HUES6 (cell line): ENCODE measurements around the gene LARGE1.
"Not testable (repeated sequence)": the region's sequence is repeated elsewhere in the genome, so short reads cannot be mapped to it uniquely, and the experiment has no call there.

ENCODE experiments used
- H3K27ac ChIP-seq: 2 replicates; pipeline ENCODE4 v1.7.0; 2013; ENCODE audit warnings: low read depth, mild to moderate bottlenecking, low read length, inconsistent platforms
- H3K27me3 ChIP-seq: 2 replicates; pipeline ENCODE4 v1.6.1; 2013; ENCODE audit warnings: low read length; ENCODE audit not compliant: control insufficient read depth, insufficient read depth
- H3K36me3 ChIP-seq: 2 replicates; pipeline ENCODE4 v1.6.1; 2013; ENCODE audit warnings: low read length; ENCODE audit not compliant: control insufficient read depth, insufficient read depth
- H3K4me1 ChIP-seq: 2 replicates; pipeline ENCODE4 v1.6.1; 2013; ENCODE audit warnings: low read length; ENCODE audit not compliant: control insufficient read depth, insufficient read depth
- H3K4me3 ChIP-seq: 2 replicates; pipeline ENCODE4 v1.5.1; 2013; ENCODE audit warnings: low read depth, low read length
- H3K9ac ChIP-seq: one replicate; pipeline ENCODE4 v1.6.1; 2013; ENCODE audit warnings: mild to moderate bottlenecking, low read length
- H3K9me3 ChIP-seq: 2 replicates; pipeline ENCODE4 v1.6.1; 2013; ENCODE audit warnings: low read depth, low read length; ENCODE audit not compliant: control insufficient read depth, insufficient read depth

The LARGE1 gene

DNA sequence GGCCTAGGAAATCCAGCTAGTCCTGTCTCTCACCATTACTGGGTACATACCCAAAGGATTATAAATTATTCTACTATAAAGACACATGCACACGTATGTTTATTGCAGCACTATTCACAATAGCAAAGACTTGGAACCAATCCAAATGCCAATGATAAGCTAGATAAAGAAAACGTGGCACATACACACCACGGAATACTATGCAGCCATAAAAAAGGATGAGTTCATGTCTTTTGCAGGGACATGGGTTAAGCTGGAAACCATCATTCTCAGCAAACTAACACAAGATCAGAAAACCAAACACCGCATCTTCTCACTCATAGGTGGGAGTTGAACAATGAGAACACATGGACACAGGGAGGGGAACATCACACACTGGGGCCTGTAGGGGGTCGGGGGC is 61.6 kb downstream of the LARGE1 start:
- H3K4me3 ChIP-seq, H3K9me3 ChIP-seq, H3K27ac ChIP-seq, H3K27me3 ChIP-seq, H3K9ac ChIP-seq, H3K36me3 ChIP-seq: not testable (repeated sequence)
- peaks cover 20% of the 10 kb centered on the region for H3K4me1 ChIP-seq

DNA sequence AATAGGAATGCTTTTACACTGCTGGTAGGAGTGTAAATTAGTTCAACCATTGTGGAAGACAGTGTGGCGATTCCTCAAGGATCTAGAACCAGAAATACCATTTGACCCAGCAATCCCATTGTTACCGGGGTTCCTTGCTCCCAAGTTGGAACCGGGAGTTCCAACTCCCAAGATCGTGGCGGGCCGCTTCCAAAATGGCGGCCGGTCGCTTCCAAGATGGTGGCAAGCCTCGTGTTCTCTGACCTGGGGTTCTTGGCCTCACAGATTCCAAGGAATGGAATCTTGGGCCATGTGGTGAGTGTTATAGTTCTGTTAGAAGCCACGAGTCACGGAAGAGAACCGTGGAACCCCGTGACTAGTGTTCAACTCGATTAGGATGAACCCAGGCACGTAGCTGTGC is 62.5 kb downstream of the LARGE1 start:
- H3K27me3 ChIP-seq, H3K27ac ChIP-seq, H3K9me3 ChIP-seq, H3K4me3 ChIP-seq, H3K36me3 ChIP-seq, H3K9ac ChIP-seq: not testable (repeated sequence)
- peaks cover 25% of the 10 kb centered on the region for H3K4me1 ChIP-seq

DNA sequence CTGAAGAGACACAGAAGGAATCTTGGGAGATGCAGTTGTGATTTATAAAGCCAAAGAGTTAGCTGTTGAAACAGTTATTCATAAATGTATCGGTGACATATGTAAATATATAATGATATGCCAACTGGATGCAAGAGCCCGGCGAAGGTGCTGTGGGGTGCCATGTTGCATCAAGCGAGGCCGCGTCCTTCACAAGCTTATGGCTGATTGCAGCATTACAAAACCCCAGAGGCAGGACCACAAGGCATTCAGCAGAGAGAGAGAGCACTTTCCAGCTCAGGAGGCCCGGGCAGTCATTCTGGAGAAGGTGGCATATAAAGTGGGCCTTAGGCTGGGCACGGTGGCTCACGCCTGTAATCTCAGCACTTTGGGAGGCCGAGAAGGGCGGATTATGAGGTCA is 65.6 kb downstream of the LARGE1 start:
- no peaks in the 10 kb centered on the region for H3K36me3 ChIP-seq
- H3K27me3 ChIP-seq: no peaks in the 10 kb centered on the region
- H3K9ac ChIP-seq: no peak overlapping the region
- H3K4me1 ChIP-seq: peaks cover 39% of the 10 kb centered on the region
- no peaks in the 10 kb centered on the region for H3K9me3 ChIP-seq
- H3K4me3 ChIP-seq: no peak overlapping the region
- H3K27ac ChIP-seq: no peak overlapping the region

DNA sequence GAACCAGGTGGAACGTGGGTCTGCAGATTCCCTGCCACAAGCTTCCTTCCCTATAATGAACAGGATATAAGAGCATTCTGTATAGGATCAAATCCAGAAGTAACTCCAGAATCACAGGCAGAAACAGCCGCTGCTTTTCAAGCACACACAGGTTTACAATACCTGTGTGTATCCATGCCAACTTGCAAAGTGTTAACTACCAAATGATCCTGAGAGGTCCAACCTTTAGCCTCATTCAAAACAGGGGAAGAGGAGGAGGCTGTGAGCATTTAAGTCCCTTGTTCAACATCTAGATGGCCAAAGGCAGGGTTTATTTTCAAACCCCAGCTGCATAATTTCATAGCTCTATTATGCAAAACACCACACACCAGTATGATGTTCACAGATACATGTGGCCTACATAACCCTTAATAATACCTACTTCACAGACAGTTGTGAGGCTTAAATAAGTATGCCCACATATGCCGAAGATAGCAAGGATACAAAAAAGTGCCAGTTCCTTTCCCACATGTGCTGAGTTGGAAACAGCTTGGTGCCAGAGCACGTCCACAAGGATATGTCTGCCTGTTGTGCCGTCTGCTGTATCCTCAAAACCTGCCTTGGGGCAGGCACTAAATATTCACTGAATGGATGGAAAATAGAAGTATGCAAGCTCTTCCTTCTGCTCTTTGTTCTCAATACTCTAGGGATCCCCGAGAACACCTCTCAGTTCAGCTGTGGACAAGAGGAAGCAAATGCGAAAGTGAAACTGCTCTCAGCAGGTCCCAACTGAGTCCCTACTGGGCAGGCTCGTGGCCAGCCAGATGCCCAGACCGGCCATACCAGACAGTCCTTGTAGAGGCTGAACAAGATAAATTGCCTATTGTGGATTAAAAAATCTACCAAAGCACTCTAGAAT is 66.8 kb downstream of the LARGE1 start:
- Histone ChIP-seq H3K27ac (0 out of 2 replicates have a peak overlapping the region, but pooled peaks have one; percentile 13), H3K36me3 (no peaks in the 10 kb centered on the region), H3K4me3 (peak overlapping the region; percentile 6; the same call in 1 of the 2 replicates), H3K4me1 (peaks cover 45% of the 10 kb centered on the region), H3K9me3 (no peaks in the 10 kb centered on the region), H3K9ac (no peak overlapping the region), H3K27me3 (no peaks in the 10 kb centered on the region)

DNA sequence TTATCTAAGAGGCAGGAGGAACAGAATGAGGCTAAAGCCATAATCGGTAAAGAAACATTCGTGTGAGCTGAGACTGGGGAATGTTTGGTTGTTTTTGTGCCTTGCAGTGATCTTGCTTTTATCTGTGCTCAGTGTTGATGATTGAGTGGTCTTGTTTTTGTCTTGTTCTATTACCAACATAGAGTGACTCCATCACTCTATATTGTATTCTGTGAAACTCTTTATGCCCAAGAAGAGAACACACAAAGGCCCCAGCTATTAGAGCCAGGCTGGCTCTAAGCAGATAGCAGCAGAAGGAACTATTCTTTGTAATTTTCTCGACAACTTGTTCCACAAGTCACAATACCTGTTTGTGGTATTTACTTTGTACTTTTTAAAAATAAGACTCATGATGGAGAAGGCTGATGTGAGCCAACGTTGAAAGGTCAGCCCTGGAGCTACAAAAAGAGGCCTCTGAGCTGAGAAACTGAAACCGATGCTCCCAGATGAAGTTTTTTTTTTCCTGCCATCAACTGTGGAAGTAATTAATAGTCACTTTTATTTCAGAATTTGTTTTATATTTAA is 68.4 kb downstream of the LARGE1 start:
- Histone ChIP-seq H3K4me1 (peaks cover 54% of the 10 kb centered on the region), H3K4me3 (no peak overlapping the region), H3K27me3 (no peaks in the 10 kb centered on the region), H3K27ac (no peak overlapping the region; the same call in 1 of the 2 replicates), H3K9me3 (peaks cover 8% of the 10 kb centered on the region; the same call in 1 of the 2 replicates), H3K36me3 (no peaks in the 10 kb centered on the region), H3K9ac (no peak overlapping the region)

DNA sequence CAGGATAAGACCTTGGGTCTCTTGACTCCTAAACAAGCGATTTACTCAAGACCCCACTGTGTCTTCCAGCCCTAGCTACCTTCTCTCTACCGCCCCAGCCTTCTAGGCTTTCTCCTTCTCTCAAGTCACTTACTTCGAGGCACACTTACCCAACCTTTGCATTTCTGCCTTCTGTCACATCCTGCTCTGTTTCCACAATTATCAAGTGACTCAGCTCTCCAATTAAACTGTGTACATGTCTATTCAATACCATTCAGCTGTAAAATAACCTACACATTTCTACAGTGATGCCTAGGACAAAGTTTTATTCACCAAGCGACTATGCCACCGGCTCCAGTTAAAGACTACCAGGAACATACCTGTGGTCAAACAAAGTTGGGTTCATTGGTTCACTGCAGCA is 69.0 kb downstream of the LARGE1 start:
- H3K27me3 ChIP-seq: no peaks in the 10 kb centered on the region
- peaks cover 54% of the 10 kb centered on the region for H3K4me1 ChIP-seq
- H3K4me3 ChIP-seq: peak overlapping the region; percentile 12; the same call in 1 of the 2 replicates
- H3K27ac ChIP-seq: peak overlapping the region; percentile 39; the same call in 1 of the 2 replicates
- H3K36me3 ChIP-seq: no peaks in the 10 kb centered on the region
- no peak overlapping the region for H3K9ac ChIP-seq
- peaks cover 8% of the 10 kb centered on the region; the same call in 1 of the 2 replicates for H3K9me3 ChIP-seq

DNA sequence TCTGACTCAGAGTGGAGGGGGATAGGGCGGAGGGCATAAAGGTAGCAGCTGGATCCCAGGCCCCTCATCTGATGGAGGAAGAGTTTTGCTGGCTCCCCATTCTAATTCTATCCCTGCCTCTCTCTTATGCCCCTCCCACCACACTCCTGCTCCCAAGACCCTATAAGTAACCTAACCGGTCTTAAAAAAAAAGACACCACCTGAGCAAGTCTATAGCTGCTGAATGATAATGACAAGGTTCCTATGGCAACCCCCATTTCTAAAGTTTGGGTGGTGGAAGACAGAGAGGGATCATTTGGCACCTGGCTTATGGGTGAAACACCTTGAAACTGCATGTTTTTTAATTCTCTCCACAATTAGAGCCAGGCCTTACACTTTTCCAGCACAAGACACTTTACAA is 69.6 kb downstream of the LARGE1 start:
- H3K9me3 ChIP-seq: peaks cover 8% of the 10 kb centered on the region; the same call in 1 of the 2 replicates
- H3K4me1 ChIP-seq: peaks cover 54% of the 10 kb centered on the region
- no peaks in the 10 kb centered on the region for H3K27me3 ChIP-seq
- H3K36me3 ChIP-seq: no peaks in the 10 kb centered on the region
- peak overlapping the region; percentile 12; the same call in 1 of the 2 replicates for H3K4me3 ChIP-seq
- H3K9ac ChIP-seq: no peak overlapping the region
- peak overlapping the region; percentile 39; the same call in 1 of the 2 replicates for H3K27ac ChIP-seq

DNA sequence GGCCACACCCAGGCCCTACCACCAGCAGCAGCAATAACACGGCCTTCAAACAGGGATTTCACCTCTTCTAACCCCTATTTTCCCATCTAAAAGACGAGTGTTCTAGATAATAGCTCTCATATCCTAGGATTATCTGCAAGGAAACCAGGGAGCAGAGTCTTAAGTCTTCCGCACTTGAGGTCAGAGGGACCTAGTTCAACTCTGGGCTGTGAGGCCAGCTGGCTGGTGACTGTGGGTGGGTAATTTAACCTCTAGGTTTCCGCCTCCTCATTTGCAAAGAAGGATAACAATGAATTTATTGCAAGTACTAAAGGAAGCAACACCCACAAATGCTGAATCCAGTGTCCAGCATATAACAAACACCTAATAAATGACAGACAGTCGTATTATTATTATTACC is 70.1 kb downstream of the LARGE1 start:
- Histone ChIP-seq H3K9ac (no peak overlapping the region), H3K27me3 (no peaks in the 10 kb centered on the region), H3K9me3 (peaks cover 8% of the 10 kb centered on the region; the same call in 1 of the 2 replicates), H3K27ac (no peak overlapping the region), H3K4me3 (no peak overlapping the region; the same call in 1 of the 2 replicates), H3K36me3 (no peaks in the 10 kb centered on the region), H3K4me1 (peaks cover 54% of the 10 kb centered on the region)

DNA sequence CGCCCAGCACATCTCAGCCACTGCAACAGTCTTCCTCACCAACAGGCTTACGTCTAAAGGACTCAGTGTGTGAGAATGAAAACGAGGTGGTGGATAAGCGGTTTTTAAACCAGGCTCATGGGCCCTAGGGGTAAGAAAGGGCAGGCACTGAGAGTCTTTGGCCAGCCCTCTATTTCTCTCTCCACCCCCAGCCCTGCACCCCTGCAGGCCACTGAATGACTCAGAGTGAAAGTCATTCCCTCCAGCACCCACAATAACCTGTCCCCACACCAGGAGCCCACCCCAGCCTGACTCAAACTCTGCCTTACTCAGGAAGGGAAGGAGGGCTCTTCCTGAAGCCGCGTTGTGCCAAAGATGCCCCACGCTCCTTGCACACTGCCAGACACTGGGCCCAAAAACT is 72.0 kb downstream of the LARGE1 start:
- Histone ChIP-seq H3K9me3 (peaks cover 8% of the 10 kb centered on the region; the same call in 1 of the 2 replicates), H3K27ac (peak overlapping the region; percentile 28; the same call in 1 of the 2 replicates), H3K36me3 (no peaks in the 10 kb centered on the region), H3K9ac (no peak overlapping the region), H3K4me1 (peaks cover 52% of the 10 kb centered on the region), H3K4me3 (no peak overlapping the region), H3K27me3 (no peaks in the 10 kb centered on the region)

DNA sequence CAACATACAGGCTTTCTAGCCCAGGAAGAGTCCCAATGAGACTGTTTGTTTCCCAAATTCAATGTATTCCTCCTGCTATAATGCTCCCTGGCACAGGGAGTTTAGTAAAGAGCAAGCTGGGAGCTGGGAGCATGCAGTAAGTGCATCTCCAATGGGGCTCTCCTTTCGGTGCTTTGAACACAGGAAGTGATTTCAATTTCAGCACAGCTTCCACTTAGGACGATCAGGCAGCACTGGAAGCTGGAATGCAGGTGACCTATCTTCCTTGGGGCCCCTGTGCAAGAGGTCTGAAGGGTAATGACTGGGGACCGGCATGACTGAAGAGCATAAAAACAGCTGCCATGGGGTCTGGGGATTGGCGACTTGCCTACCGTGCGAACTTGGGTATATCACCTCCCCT is 76.0 kb downstream of the LARGE1 start:
- Histone ChIP-seq H3K9me3 (peaks cover 8% of the 10 kb centered on the region; the same call in 1 of the 2 replicates), H3K4me3 (no peak overlapping the region), H3K27me3 (no peaks in the 10 kb centered on the region), H3K27ac (no peak overlapping the region), H3K9ac (no peak overlapping the region), H3K4me1 (peaks cover 37% of the 10 kb centered on the region), H3K36me3 (no peaks in the 10 kb centered on the region)
